CD4-positive, alpha-beta T cell treated with Interferon gamma for 1 hour (primary cell): Measurements from ENCODE around the gene ESRRG.
"Not testable (repeated sequence)": the region's sequence is repeated elsewhere in the genome, so short reads cannot be mapped to it uniquely, and the experiment has no call there.

ENCODE experiments used
- DNase-seq: peaks from one replicate; pipeline ENCODE4 v3.0.0-alpha.2; 2020

The ESRRG gene

DNA sequence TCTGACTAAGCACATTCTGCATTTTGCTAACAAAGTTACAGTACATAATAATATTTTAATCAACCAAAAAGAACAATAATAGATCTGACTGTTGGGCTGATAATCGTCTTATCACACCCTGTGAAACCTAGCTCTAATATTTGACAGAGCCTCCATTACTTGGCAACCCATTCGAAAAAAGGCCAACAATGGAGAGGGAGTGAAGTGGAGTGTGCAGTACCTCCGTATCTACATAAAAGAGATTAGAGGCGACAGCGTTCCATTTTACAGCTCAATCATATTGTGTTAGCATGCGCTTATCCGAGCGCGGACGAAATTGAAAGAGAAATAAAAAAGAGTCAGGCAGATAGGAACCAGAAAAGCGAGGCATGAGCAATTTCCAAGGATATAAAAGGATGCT, 162.7 kb downstream of the ESRRG start:
- DNase-seq = no peak

DNA sequence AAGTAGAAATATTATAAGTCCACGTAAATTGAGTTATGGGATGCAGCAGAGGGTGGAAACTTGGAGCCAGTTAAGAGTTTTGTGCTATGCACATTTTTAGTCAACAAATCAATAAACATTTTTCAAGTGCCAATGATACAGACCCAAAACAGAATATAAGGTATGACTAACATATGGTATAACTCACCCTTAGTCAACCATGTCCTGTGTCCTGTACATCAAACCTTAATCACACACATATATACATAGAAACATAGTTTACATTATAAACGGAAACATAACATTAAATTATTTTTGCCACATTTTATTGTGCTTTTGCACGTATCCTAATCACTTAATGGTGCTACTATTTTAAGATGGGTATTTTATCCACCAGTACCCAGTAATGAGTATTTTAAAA, 163.9 kb downstream of the ESRRG start:
- DNase-seq = no peak

DNA sequence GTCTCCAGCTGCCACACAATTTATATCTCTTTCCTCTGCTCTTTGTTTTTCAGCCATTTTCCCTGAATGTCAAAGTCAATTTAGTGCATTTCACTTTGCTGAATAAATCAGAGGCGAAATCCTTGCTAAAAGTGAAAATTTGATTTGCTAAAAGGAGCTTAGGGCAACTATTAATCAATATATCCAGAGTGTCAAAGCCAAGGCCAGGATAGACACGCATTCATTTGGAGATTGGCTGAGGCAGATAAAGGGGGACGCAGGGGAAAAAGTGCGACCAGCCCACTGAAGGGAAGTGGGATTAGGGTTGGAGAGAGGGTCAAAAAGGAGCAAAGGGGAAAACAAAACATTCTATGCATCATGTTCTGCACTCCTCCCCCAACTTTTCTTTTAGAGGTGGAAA, 167.6 kb downstream of the ESRRG start:
- DNase-seq = no peak

DNA sequence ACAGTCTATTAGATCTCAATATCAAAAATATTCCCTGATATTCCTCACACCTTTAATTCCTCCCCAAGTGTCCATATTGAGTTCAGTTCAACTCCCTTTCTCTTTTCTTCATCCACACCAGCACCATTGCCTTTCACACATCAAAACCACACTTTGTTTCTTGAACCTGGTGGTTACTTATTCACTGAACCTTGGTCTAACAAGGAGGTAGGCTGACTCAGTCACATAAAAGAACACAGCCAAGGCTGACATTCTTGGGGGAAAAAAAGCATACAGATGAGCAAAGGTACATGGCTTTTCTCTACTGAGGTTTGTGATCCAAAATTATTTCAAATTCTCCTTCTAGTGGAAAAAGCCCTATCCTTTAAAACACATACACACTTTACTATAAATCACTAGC, 168.3 kb downstream of the ESRRG start:
- DNase-seq = no peak

DNA sequence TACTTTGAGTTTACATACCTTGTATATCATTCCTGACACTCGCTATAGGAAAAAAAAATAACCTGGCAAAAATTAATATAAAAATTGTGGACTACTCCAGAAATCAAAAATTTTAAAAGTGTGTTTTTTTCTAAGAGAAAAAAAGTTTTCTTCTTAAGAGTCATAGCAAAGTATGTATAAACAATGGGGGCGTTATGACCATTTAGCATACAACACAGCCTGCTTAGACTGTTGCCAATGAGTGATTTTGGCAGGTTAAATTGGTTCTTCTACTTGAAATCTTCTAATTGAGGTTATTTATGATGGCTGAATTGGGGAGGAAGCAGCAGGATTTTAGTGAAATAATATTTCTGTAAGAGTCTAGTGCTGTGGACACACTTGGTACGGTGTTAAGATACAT, 169.5 kb downstream of the ESRRG start:
- no peak for DNase-seq

DNA sequence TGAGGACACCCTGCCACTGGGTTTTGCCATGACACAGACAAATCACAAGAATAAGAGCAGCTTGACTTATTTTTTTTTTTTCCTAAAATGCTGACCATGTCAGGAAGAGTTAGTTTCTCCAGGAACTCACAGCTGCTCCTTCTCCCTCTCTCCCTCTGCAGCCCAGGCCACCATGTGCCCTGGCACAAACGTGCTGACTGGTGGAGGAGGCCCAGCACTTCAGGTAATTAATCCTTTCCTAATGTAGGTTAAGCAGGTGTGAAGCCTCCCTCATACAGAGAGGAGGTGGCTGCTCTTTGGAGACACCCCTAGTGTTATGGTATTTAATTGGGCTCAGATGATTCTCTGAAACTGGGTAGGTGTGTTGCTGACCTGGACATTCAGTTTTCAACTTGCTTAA, 170.2 kb downstream of the ESRRG start:
- no peak for DNase-seq

DNA sequence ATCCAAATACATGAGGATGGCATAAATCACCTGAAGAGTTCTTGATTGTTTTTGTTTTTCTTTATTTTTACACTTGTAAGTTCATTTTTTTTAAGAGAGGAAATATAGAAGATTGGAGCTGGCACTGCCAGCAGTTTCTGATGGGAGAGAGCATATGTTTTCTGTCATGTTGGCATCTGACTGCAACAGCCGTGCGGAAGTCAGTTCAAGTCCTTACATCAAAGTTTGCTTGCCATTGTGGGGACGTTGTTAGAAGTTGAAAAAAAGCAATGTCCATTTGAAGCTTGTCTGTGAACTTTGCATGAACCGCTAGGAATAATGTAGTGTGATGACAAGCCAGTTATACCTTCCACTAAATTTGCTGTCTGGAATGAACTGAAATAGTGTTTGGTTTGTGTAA, 173.4 kb downstream of the ESRRG start:
- no peak for DNase-seq

DNA sequence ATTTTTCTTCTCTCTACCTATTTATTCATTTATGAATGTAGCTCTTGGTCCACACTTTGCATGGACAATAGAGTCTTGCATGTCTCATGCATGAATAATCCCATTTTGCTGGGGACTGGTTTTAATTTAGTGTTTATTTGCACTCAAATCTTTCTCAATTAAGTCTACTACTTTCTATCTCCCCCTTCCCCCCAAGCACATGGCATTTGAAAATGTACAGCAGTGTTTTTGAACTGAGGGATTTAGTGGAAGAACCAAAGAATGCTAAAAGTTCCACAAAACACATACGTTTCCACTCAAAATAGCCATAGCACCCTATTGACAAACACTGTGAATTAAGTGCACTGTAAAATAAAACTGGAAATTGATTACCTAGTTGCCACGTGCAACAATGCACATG, 180.5 kb downstream of the ESRRG start:
- no peak for DNase-seq

DNA sequence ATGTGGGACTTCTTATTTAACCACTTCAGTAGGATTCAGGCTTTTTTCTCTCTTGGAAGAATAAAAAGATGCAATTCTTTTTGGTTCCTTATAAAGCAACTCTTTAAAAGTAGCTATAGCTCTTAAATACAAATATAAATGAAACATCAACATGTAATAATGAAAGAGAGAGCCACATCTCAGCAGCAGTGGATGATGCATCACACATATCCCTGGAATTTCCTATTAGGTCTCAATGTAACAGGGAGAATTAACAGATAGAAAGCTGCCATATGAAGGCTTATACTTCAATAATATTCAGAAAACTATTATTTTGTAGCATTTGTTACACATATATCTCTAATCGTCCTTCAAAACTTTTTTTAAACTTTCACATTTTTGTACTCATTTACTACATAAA, 181.0 kb downstream of the ESRRG start:
- DNase-seq = no peak

DNA sequence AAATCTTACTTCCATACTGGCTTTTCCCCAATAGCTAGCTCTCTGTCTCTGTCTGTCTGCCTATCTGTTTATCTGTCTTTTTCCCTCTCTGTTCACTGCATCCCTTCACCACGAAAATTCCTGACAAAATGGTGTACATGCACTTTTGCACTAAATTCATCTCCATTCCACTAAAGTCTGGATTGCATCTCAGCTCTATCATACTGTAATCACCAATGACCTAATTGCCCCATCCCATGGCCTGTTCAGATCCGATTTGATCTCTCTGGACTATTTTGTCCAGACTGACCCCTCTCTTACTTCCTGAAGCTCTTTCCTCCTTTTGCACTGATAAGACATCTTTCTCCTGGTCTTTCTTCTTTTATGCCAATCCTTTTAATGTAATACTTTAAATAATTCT, 187.5 kb downstream of the ESRRG start:
- DNase-seq = no peak

DNA sequence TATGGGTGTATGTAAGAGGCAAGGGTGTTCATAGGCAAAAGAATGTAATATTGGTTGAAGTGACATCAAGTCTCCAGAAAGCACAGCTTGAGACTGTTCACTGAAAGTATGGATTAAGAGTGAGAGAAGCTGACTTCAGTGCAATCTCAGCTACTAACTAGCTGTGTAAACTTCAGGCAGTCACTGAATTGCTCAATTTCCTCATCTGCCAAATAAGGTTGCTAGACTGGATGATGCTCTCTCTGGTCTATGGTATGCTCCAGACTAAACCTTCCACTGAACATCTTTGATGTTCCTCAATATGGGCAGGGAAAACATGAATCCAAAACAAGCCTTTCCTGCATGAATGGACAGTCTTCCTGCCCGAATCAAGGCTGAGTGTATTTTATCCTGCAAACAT, 188.2 kb downstream of the ESRRG start:
- DNase-seq = no peak

DNA sequence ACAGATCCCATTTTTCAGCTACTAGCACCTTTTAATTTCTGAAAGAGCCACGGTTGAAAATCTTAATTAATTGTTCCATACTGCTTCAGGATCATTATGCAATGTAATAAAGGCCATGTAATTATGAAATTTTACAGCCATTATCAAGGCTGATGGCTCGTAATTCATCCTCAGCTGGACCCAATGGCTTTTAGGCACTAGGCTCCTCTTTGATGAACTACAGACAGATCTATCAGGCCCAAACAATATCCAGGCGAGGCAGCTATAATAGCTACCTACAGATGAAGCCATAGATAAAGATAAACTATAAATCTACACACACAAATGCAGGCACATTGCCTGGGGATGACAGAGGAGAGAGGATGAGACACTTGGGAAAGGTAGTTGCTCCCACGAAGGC, 189.5 kb downstream of the ESRRG start:
- DNase-seq = no peak

DNA sequence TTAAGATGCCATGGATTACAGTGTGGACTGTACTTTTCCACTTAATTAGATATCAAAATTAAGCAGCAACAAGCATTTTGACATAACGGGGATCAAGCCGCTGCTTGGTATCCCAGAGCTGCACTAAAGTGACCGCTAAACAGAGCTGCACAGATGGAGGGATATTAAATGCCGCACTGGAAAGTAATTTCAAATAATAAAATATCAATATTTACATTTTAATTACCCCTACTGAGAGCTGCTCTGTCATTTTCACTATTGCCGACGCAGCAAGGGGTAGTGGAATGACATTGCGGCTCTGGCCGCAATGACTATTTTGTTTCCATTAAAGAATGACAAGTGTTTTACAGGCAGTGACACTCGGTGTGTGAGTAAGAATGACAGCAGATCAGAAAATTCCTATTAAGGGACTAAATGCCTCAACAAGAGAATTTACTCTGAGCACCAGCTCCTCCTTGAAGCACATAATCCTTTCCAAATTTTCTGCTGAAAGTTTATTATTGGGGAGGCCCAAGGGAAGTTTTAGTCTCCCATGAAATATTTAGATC, 190.9 kb downstream of the ESRRG start:
- DNase-seq = no peak

DNA sequence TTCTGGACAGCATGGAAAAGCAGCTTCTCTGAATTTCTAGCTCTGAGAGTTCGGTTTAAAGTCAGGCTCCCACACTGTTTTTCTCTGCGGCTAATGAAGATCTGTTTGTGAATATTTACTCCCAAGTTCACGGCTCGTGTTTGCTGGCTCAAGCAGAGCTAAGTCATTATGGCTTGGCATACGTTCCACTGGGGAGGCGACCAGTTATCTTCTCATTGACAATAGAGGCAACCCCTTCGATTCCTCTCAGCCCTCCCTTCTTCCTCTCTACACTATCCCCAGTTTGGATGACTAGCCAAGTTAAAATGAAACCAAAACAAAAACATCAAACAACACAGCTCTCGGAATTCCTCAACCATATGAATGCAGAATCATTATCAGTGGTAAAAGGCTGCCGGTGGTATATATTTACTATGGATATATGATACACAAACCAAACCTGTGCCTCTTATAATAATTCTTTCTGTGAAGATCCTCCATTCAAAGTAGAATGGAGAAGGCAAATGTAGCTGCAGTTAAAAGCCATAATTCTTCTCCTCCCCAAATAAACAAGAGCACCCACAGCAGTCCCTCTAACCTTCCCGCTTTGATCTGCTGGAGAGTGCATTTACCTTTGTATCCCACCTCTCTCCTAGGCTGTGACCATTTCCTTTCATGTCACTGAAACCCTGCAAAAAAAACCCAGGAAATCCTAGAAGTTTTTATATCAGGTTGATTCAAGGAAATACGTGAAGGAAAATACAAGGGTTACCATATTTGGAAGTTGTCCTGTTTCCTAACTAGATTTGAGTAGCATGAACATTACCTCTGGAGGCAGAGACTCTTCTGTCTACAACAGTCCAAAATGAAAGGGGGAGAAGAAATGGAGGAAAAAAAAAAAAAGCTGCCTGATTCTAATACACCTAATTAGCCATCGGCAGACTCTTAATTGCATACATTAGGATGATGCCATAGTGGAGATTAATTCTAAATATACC, 191.7 kb downstream of the ESRRG start:
- DNase-seq = no peak

DNA sequence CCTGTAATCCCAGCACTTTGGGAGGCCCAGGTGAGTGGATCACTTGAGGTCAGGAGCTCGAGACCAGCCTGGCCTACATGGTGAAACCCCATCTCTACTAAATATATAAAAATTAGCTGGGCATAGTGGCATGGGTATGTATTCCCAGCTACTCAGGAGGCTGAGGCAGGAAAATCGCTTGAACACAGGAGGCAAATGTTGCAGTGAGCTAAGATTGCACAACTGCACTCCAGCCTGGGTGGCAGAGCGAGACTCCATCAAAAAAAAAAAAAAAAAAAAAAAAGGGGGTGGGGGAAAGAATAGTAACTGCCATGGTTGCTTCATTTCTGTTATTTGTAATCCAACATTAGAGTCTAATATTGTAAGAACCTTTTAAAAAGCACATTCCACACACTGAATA, 193.4 kb downstream of the ESRRG start:
- DNase-seq = not testable (repeated sequence)

DNA sequence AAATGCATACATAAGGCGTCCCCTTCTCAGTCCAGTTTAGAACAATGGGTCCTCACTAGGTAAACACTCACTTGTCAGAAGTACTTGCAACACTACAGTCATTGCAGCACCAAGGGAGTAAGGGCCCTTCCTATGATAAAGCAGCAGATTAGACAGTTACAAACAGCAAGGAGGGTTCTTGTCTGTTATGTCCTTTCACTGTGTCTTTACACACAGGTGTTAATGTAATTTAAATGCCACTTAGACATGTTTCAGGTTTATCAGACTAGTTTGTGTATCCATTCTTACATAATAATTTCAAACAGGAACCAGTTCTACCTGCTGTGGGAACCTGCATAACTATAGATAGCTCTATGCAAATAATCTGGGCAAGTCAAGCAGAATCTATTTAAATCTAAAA, 194.4 kb downstream of the ESRRG start:
- DNase-seq = no peak

DNA sequence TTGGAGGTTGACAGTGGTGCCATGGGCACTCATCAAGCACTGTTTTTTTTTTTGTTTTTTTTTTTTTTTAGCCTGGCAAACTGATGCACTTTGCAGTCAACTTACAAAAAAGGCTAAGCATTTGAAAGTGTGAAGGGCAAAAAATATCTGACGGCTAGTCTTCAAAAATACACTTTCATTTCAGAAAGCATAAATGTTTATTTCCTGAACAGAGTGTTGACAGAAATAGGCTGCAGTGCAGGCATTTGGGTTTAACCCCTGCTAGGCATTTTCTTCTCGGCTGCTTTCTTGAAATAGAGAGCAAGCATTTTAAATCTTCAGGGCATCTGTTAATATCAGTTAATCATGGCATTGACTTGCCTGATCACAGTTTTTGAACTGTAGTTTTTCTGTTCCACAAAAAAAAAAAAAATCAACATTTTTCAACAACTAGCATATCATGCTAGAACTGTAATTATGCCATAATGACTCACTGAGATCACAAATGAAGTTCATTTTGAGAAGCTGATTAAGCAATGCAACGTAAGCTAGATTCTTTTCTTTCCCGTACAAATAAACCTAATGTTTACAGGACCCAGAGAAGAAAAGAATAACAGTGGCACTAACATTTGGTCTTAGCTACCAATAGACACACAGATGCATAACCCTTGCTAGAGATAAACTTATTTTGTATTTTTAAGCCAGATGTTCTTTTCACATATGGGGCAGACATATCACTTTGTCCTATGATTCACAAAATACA, 199.6 kb downstream of the ESRRG start:
- DNase-seq = no peak

DNA sequence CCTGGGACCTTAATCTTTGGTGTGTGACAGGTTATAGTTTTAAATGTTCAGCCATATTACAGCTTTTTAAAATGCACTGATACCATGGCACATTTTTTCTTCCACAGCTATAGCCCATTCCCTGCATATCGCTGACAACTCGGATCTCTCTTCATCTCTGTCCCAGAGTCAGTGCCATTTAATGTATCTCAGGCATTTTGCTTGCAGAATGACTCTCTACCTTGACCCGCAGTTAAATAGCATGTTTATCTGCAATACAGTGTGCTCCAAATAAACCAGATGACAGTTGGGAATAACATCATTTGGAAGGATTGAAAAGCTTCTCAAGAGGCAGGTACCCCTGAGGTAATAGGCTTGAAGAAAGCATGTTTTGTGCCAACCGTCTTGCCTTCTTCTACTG, 200.2 kb downstream of the ESRRG start:
- no peak for DNase-seq

DNA sequence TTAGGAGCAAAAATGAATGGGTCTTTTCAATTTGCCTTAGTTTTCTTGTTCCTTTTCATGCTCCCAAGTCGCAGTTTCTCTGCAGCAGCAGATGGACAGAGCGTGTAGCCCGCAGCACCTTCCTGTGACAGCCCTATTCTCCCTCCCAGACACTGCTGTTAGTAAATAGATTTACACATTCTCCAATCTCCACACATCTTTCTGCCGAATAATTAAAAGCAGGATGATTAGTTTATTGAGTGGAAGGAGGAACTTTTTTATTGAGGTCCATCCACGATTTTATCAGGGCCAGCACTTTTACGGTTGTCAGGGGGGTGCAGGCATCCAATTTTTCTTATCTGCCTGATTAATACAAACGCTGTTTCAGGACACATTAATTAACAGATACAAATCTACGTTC, 201.8 kb downstream of the ESRRG start:
- no peak for DNase-seq

DNA sequence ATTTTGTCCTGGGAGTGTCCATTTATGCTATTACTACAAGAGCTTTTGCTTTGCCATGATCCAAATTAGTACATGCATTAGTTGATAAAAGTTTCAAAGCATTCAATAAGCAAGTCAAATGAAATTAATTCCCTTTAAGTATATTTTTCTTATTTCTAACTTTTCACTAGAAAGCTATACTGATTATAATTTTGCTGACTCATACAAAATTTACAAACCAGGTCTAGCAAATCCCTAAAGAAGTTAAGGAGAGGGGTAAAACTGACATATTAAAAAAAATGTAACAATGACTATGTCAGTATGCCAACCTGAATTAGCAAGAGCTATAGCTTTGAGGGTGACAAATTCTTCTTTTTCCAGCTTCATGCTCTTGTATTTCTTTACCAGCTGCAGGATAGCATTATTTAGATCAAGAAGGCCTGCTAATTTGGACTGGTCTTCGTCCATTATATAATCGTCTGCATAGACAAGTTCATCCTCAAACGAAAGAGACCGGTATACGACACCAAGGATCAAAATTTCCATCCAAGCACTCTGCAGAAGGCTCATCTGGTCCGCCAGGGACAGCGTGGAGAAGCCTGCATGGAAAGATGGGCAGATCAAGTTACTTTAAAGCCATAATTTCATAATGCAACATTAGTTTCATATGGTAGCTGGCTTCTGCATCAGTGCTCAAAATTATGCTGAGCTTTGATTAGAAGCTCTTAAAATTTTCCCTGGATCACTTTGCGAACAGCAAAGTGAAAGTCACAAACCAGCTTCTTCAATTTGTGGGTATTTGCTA, 204.2 kb downstream of the ESRRG start:
- DNase-seq = no peak

DNA sequence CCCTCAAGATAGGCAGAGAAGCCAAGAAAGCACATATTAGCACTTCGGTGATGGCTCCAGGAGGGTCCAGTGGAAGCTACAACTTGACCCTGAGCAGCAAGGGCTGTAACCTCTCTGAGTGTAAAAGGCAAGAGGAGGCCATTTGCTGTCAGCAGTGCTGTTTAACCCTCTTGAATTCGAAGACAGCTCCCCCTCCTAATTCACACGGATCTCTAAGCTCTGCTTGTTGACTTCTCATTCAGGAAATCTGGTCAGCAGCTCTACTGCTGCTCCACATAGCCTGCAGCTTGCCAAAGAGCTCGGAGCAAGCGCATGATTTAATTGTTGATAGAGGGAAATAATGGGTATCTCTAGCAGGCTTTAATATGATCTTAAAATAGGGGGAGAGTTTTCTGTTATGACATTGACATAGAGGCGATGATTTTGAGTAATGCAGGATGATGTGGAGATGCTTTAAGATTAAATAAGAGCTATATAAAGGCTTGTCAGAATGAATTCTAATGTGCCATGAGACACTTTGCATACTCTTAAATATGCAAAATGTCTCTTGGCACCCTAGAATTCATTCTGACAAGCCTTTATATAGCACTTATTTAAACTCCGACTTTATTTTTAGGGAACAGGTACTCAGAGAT, 220.6 kb downstream of the ESRRG start:
- no peak for DNase-seq

DNA sequence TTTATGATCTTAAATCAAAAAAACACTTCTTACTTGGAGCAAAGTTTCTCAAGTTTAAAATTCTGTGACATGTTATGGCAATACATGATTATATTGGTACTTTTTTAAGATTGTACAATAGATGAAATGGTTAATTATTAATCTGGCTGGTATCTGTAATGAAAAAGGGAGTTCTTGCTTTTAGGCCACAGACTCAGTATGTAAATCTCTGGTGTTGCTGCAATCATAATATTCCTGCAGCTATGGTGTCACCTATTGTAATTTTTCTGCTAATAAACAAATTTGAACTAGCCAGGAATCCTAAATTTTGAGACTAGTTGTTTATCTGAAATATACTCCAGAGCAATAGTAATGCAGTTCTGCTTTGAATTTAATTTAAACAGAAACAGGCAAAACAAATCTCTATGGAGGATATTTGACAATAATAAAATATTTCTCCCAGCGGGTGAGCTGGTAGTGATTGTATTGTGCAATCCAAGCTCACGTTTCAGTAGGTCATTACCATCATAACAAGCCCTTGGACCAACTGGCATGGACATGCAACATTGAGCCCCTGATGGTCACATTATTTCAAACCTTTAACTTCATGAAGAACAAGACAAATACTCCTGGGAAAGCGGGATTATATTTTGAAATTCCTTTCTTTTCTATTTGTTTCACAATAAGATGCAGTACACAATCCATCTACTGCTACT, 222.8 kb downstream of the ESRRG start:
- DNase-seq = no peak
